Stimulated activated CD8-positive, alpha-beta memory T cell treated with anti-CD3 and anti-CD28 coated beads, Interleukin-2, amount 100 ng/mL, for 1 hour (primary cell): Measurements from ENCODE around the gene PARD3.

Source experiments
- DNase-seq, 2 donors: peaks; one replicate each; pipeline ENCODE4 v3.0.0-alpha.2; 2020; ENCODE audit warnings: low read depth in 2 of 2

PARD3 gene

GRCh38 chr10:34310234-34310633 lies 504.9 kb downstream of the PARD3 start:
- no peak for DNase-seq

- DNase-seq = no peak
Measured at GRCh38 chr10:34305189-34305588, 509.9 kb downstream of the PARD3 start.

GRCh38 chr10:34303022-34303421 lies 512.1 kb downstream of the PARD3 start:
- DNase-seq = no peak

GRCh38 chr10:34299105-34299611 lies 515.9 kb downstream of the PARD3 start:
- no peak for DNase-seq

GRCh38 chr10:34298346-34298818 lies 516.7 kb downstream of the PARD3 start:
- no peak for DNase-seq

GRCh38 chr10:34297541-34298345 lies 517.4 kb downstream of the PARD3 start:
- no peak for DNase-seq

GRCh38 chr10:34295142-34295548 lies 520.0 kb downstream of the PARD3 start:
- no peak for DNase-seq

- DNase-seq = no peak
Measured at GRCh38 chr10:34294137-34294536, 521.0 kb downstream of the PARD3 start.

- DNase-seq = no peak
Measured at GRCh38 chr10:34292675-34293074, 522.4 kb downstream of the PARD3 start.

GRCh38 chr10:34292194-34292565 lies 522.9 kb downstream of the PARD3 start:
- DNase-seq = no peak

- DNase-seq = no peak
Measured at GRCh38 chr10:34291466-34292193, 523.5 kb downstream of the PARD3 start.

GRCh38 chr10:34290412-34291081 lies 524.5 kb downstream of the PARD3 start:
- no peak for DNase-seq

GRCh38 chr10:34288634-34289033 lies 526.5 kb downstream of the PARD3 start:
- no peak for DNase-seq

- no peak for DNase-seq
Measured at GRCh38 chr10:34286136-34286739, 528.9 kb downstream of the PARD3 start.

- DNase-seq = no peak
Measured at GRCh38 chr10:34281661-34282582, 533.2 kb downstream of the PARD3 start.

- DNase-seq = no peak
Measured at GRCh38 chr10:34280599-34281374, 534.3 kb downstream of the PARD3 start.

GRCh38 chr10:34275626-34276130 lies 539.4 kb downstream of the PARD3 start:
- DNase-seq = no peak

GRCh38 chr10:34274906-34275305 lies 540.2 kb downstream of the PARD3 start:
- no peak for DNase-seq

GRCh38 chr10:34273340-34273739 lies 541.8 kb downstream of the PARD3 start:
- no peak for DNase-seq

GRCh38 chr10:34272316-34272715 lies 542.8 kb downstream of the PARD3 start:
- no peak for DNase-seq
